Neutrophil (primary cell): ENCODE results near the gene ASZ1.

ENCODE experiments used
- H3K27ac ChIP-seq: fragments of 200-600 bp; sonication (generic); 2 replicates; pipeline ENCODE4 v1.5.1; 2016; ENCODE audit warnings: mild to moderate bottlenecking, moderate library complexity
- H3K27me3 ChIP-seq: fragments of 200-600 bp; sonication (generic); 2 replicates; pipeline ENCODE4 v1.6.0; 2016; ENCODE audit warnings: mild to moderate bottlenecking
- H3K36me3 ChIP-seq: fragments of 200-600 bp; sonication (generic); 2 replicates; pipeline ENCODE4 v1.5.1; 2017
- H3K4me1 ChIP-seq, 2 experiments: fragments of 200-600 bp in 1 of 2; sonication (generic) in 1 of 2; 1 replicate in 1 of 2; 2 replicates in 1 of 2; pipeline versions ENCODE4 v1.5.1 to v1.6.1; 2013 to 2016; ENCODE audit warnings: low read depth in 1 of 2, low read length in 1 of 2, mild to moderate bottlenecking in 1 of 2, moderate library complexity in 1 of 2; ENCODE audit not compliant: control insufficient read depth in 1 of 2, insufficient read depth in 1 of 2
- H3K4me3 ChIP-seq, 2 experiments: fragments of 200-600 bp in 1 of 2; sonication (generic) in 1 of 2; 1 replicate in 1 of 2; 2 replicates in 1 of 2; pipeline ENCODE4 v1.5.1; 2013 to 2016; ENCODE audit warnings: low read depth in 1 of 2, low read length in 1 of 2, mild to moderate bottlenecking in 1 of 2, moderate library complexity in 1 of 2
- H3K9me3 ChIP-seq: fragments of 200-600 bp; sonication (generic); 2 replicates; pipeline ENCODE4 v1.5.1; 2016
- TF ChIP-seq, protein P1 (sequence below): fragments of 200-600 bp; sonication (generic); IDR thresholded peaks from 2 replicates; pipeline ENCODE4 v1.5.1; 2016; ENCODE audit warnings: antibody characterized with exemption

ASZ1 gene

GRCh38 chr7:117381362-117381761 is 45.9 kb downstream of the ASZ1 start:
- Histone ChIP-seq H3K9me3 (no peaks in the 10 kb centered on the region), H3K27me3 (no peaks in the 10 kb centered on the region), H3K4me1 (no peaks in the 10 kb centered on the region), H3K36me3 (no peaks in the 10 kb centered on the region), H3K27ac (no peak overlapping the region), H3K4me3 (no peak overlapping the region)
- TF ChIP-seq, protein P1, sequence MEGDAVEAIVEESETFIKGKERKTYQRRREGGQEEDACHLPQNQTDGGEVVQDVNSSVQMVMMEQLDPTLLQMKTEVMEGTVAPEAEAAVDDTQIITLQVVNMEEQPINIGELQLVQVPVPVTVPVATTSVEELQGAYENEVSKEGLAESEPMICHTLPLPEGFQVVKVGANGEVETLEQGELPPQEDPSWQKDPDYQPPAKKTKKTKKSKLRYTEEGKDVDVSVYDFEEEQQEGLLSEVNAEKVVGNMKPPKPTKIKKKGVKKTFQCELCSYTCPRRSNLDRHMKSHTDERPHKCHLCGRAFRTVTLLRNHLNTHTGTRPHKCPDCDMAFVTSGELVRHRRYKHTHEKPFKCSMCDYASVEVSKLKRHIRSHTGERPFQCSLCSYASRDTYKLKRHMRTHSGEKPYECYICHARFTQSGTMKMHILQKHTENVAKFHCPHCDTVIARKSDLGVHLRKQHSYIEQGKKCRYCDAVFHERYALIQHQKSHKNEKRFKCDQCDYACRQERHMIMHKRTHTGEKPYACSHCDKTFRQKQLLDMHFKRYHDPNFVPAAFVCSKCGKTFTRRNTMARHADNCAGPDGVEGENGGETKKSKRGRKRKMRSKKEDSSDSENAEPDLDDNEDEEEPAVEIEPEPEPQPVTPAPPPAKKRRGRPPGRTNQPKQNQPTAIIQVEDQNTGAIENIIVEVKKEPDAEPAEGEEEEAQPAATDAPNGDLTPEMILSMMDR, result no peak

DNA sequence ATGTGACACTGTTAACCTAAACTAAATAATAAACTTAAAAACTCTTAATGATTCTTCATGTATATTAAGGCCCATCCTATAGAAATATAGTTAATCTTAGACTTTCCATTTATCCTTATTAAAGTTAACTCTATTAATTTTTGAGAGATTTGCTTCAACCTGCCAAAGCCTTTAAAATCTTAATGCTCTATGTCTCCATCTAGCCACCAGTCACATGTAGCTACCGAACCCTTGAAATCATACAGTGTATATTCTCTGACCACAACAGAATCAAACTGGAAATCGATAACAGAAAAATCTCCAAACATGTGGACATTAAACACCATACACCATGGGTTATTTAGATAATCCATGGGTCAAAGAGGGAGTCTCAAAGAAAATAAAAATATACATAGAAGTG is 51.9 kb downstream of the ASZ1 start:
- H3K9me3 ChIP-seq, result no peaks in the 10 kb centered on the region
- H3K4me1 ChIP-seq, result no peaks in the 10 kb centered on the region
- H3K27ac ChIP-seq, result no peak overlapping the region
- no peak overlapping the region for H3K4me3 ChIP-seq
- TF ChIP-seq, protein P1, result no peak
- H3K36me3 ChIP-seq, result no peaks in the 10 kb centered on the region
- H3K27me3 ChIP-seq, result no peaks in the 10 kb centered on the region

DNA sequence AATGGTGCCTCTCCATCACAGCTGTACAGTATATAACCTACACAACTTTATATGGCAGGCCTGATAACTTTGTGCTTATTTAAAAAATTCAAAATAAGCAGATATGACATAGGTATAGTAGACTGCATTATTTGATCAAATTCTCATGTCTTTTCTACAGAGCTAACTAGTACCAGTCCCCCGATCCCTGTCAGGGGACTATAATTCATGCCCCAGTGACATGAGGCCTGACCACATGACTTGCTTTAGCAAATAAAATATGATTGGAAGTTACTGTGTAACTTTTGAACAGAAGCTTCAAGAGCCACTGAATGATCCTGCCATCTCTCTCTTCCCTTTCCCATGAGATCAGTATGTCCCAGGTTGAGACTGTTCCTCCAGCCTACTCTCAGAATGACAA is 55.2 kb downstream of the ASZ1 start:
- no peaks in the 10 kb centered on the region for H3K4me1 ChIP-seq
- H3K27me3 ChIP-seq, result peaks cover 7% of the 10 kb centered on the region
- no peaks in the 10 kb centered on the region for H3K9me3 ChIP-seq
- H3K4me3 ChIP-seq, result no peak overlapping the region
- H3K27ac ChIP-seq, result no peak overlapping the region
- TF ChIP-seq, protein P1, result no peak
- H3K36me3 ChIP-seq, result no peaks in the 10 kb centered on the region

DNA sequence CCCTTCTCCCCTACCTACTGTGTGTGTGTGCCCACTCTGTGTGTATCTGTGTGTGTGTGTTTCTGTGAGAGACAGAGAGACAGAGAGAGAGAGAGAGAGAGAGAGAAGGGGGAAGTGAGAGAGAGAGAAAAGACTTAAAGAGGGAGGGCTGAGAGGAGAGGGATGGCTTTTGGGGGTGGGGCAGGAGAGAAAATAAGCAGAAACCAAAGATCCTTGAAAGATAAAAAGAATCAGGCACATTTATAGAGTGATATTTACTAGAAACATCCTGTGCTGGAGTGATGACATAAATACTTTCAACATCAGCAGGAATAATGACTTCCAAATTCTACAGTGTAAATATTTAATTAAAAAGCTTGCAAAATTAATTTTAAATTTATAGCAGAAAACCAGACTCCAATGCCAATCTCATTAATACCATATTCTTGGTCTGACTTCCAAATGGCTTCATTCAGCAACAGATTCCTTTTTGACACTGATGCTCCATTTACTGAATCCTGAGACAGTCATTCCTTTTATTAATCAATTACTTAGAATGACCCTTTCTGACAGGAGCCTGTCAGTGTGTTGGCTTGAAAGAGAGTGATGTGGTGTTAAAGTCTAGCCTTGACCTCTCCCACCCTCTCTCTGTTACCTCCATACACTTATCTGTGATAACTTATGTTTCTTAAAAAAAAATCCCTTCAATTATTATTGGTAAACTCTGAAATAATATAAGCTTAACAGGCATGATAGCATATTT is 62.8 kb downstream of the ASZ1 start:
- Histone ChIP-seq H3K4me3 (no peak overlapping the region), H3K9me3 (no peaks in the 10 kb centered on the region), H3K36me3 (no peaks in the 10 kb centered on the region), H3K27ac (no peak overlapping the region), H3K27me3 (peaks cover 12% of the 10 kb centered on the region), H3K4me1 (no peaks in the 10 kb centered on the region)
- TF ChIP-seq, protein P1, result no peak

DNA sequence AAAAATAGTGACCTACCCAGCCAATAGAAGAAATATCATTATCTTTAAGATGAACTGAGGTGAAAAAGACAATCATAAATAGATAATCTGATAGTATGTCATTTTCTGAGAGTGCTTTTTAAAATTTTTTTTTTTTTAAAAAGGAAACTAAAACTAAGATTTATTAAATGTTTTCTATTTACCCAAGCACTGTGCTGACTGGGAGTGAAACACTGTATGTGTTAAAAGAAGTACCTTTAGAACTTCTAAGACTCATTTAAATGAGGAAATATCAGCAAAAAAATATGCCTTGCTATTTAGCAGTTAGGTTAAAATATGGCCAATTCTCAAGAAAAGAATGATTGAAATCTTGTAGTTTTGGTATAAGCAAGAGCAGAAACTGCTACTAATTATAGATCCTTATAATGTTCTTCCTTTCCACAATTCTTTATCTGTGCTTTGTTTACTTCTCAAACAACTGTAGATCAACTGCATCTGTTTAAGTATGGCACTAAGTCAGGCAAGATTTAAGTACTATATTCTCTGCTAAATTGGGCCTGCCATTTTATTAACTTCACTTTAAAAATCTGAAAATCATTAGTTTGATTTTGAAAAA is 64.9 kb downstream of the ASZ1 start:
- no peaks in the 10 kb centered on the region for H3K4me1 ChIP-seq
- no peaks in the 10 kb centered on the region for H3K36me3 ChIP-seq
- H3K9me3 ChIP-seq, result no peaks in the 10 kb centered on the region
- H3K27ac ChIP-seq, result no peak overlapping the region
- no peak overlapping the region for H3K4me3 ChIP-seq
- peaks cover 5% of the 10 kb centered on the region for H3K27me3 ChIP-seq
- TF ChIP-seq, protein P1, result no peak
